Brain microvascular endothelial cell (primary cell): ENCODE results near the gene NOL3.

Experiments used
- DNase-seq: peaks from one replicate; pipeline ENCODE4 v3.0.0-alpha.2; 2020
- H3K27ac ChIP-seq: fragments of 250-450 bp; sonication (Bioruptor Pico); 2 replicates; pipeline ENCODE4 v1.5.1; 2020; ENCODE audit warnings: mild to moderate bottlenecking, moderate library complexity
- H3K27me3 ChIP-seq: fragments of 250-450 bp; sonication (Bioruptor Pico); replicated peaks from 2 replicates; pipeline ENCODE4 v1.5.1; 2020; ENCODE audit warnings: mild to moderate bottlenecking
- H3K36me3 ChIP-seq: fragments of 250-450 bp; sonication (Bioruptor Pico); replicated peaks from 2 replicates; pipeline ENCODE4 v1.5.1; 2020; ENCODE audit warnings: mild to moderate bottlenecking
- H3K4me3 ChIP-seq: 2 replicates; pipeline ENCODE4 v1.5.1; 2011; ENCODE audit warnings: low read depth, mild to moderate bottlenecking, control low read depth, low read length, moderate library complexity
- CTCF ChIP-seq: IDR thresholded peaks from 2 replicates; pipeline ENCODE4 v1.5.1; 2011; ENCODE audit warnings: low read depth, mild to moderate bottlenecking, moderate library complexity, low read length, control low read depth, inconsistent platforms; ENCODE audit errors: missing control alignments
- in situ Hi-C: cut with HindIII; loops from 2 replicates; pipeline ENCODE4 v1.10.0; 2017; ENCODE audit warnings: low sequenced_read_pairs, low pct_ligation_motif_present

NOL3 gene

GRCh38 chr16:67188323-67188722, 18.0 kb downstream of the NOL3 start:
- no peaks in the 10 kb centered on the region for H3K27me3 ChIP-seq
- no peak for TF ChIP-seq CTCF

GRCh38 chr16:67188798-67189197, 18.5 kb downstream of the NOL3 start:
- in situ Hi-C loops = no loop called here
- TF ChIP-seq CTCF = no peak
- Histone ChIP-seq H3K36me3 (peaks cover 6% of the 10 kb centered on the region), H3K27me3 (no peaks in the 10 kb centered on the region), H3K27ac (no peak overlapping the region), H3K4me3 (no peak overlapping the region)
- DNase-seq = no peak

More at GRCh38 chr16:67188323-67188722, 18.0 kb downstream of the NOL3 start:
- in situ Hi-C loops = no loop called here
- Histone ChIP-seq H3K4me3 (no peak overlapping the region), H3K36me3 (peaks cover 3% of the 10 kb centered on the region), H3K27ac (no peak overlapping the region)
- no peak for DNase-seq

- in situ Hi-C loops = no loop called here
- no peak within 1 kb of the TSS for H3K4me3 ChIP-seq
- no peaks in the 10 kb centered on the region for H3K27me3 ChIP-seq
- H3K36me3 ChIP-seq = peaks cover 16% of the 10 kb centered on the region
- TF ChIP-seq CTCF = no peak
- no peak for DNase-seq
- no peak within 1 kb of the TSS for H3K27ac ChIP-seq
Measured at GRCh38 chr16:67190041-67190440, 19.7 kb downstream of the NOL3 start, which contains the start of gene EXOC3L1. TSS of gene EXOC3L1 (minus strand) at chr16:67190136. CDS start at chr16:67189676, 460 bp downstream.

- H3K27ac ChIP-seq = no peak overlapping the region
- peaks cover 23% of the 10 kb centered on the region for H3K36me3 ChIP-seq
- no peak for TF ChIP-seq CTCF
- H3K4me3 ChIP-seq = no peak overlapping the region
- in situ Hi-C loops = no loop called here
- no peak for DNase-seq
- H3K27me3 ChIP-seq = no peaks in the 10 kb centered on the region
Measured at GRCh38 chr16:67190448-67191399, 20.4 kb downstream of the NOL3 start.

GRCh38 chr16:67191411-67191994, 21.2 kb downstream of the NOL3 start:
- DNase-seq = no peak
- Histone ChIP-seq H3K27ac (no peak overlapping the region), H3K4me3 (peak overlapping the region; percentile 40), H3K27me3 (no peaks in the 10 kb centered on the region), H3K36me3 (peaks cover 31% of the 10 kb centered on the region)
- in situ Hi-C loops = no loop called here
- no peak for TF ChIP-seq CTCF
